ENCODE measurements around the gene POLN.

DNA sequence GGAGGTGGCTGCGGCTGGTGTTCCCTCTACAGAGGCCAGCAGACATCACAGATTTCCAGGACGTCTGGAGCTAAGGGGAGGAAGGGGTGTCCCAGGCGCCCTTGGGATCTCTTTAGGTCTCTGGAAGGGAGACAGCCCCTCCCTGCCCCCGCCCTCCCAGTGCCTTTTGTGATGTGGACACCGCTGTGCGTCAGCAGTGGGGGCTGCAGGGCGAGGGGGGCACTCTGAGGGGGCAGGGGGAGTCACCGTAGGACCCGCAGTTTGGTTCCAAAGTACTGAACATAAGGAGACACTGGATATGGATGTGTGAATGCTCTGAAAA lies 45.6 kb upstream of the POLN start:
- no peak for TF ChIP-seq POLR2A (IDR thresholded peaks at IDR 0.05)
- TF ChIP-seq POLR2AphosphoS5 (IDR thresholded peaks at IDR 0.05): no peak
- TF ChIP-seq, protein P1, sequence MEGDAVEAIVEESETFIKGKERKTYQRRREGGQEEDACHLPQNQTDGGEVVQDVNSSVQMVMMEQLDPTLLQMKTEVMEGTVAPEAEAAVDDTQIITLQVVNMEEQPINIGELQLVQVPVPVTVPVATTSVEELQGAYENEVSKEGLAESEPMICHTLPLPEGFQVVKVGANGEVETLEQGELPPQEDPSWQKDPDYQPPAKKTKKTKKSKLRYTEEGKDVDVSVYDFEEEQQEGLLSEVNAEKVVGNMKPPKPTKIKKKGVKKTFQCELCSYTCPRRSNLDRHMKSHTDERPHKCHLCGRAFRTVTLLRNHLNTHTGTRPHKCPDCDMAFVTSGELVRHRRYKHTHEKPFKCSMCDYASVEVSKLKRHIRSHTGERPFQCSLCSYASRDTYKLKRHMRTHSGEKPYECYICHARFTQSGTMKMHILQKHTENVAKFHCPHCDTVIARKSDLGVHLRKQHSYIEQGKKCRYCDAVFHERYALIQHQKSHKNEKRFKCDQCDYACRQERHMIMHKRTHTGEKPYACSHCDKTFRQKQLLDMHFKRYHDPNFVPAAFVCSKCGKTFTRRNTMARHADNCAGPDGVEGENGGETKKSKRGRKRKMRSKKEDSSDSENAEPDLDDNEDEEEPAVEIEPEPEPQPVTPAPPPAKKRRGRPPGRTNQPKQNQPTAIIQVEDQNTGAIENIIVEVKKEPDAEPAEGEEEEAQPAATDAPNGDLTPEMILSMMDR (IDR thresholded peaks at IDR 0.05): no peak
